Measurements from ENCODE around the gene ADARB2.

The ADARB2 gene

GRCh38 chr10:1166828-1167275 lies 570.5 kb downstream of the ADARB2 start:
- TF ChIP-seq REST (IDR thresholded peaks at IDR 0.05; ENCODE audit: low read depth) (no peak), ZBTB7A (IDR thresholded peaks at IDR 0.05; ENCODE audit: low read depth) (no peak)

GRCh38 chr10:1166101-1166827 lies 571.1 kb downstream of the ADARB2 start:
- no peak for TF ChIP-seq EP300 (IDR thresholded peaks at IDR 0.05; ENCODE audit: borderline replicate concordance)
- no peak for TF ChIP-seq USF1 (IDR thresholded peaks at IDR 0.05)
- no peak for TF ChIP-seq TEAD4 (IDR thresholded peaks at IDR 0.05)
- no peak for TF ChIP-seq MAX (IDR thresholded peaks at IDR 0.05)
- no peak for TF ChIP-seq CREB1 (IDR thresholded peaks at IDR 0.05; ENCODE audit: low read depth)
- no peak for TF ChIP-seq CEBPB (IDR thresholded peaks at IDR 0.05)

- TF ChIP-seq CEBPB (IDR thresholded peaks at IDR 0.05) (no peak), EP300 (IDR thresholded peaks at IDR 0.05; ENCODE audit: borderline replicate concordance) (no peak), YY1 (IDR thresholded peaks at IDR 0.05; ENCODE audit: low read depth) (no peak), FOXM1 (IDR thresholded peaks at IDR 0.05; ENCODE audit: borderline replicate concordance, low read depth) (no peak), NFIC (IDR thresholded peaks at IDR 0.05) (no peak), TCF12 (IDR thresholded peaks at IDR 0.05; ENCODE audit: low read depth) (no peak), CREB1 (IDR thresholded peaks at IDR 0.05; ENCODE audit: low read depth) (no peak), ZBTB7A (IDR thresholded peaks at IDR 0.05; ENCODE audit: low read depth) (no peak), MAX (IDR thresholded peaks at IDR 0.05) (no peak), TEAD4 (IDR thresholded peaks at IDR 0.05) (no peak), TAF1 (IDR thresholded peaks at IDR 0.05; ENCODE audit: low read depth) (no peak), RAD21 (IDR thresholded peaks at IDR 0.05; ENCODE audit: low read depth) (no peak), USF1 (IDR thresholded peaks at IDR 0.05) (no peak), EGR1 (IDR thresholded peaks at IDR 0.05) (no peak), REST (IDR thresholded peaks at IDR 0.05; ENCODE audit: low read depth) (no peak)
Observed at GRCh38 chr10:1163831-1164230, 573.5 kb downstream of the ADARB2 start.

GRCh38 chr10:1163204-1163660 lies 574.1 kb downstream of the ADARB2 start:
- no peak for TF ChIP-seq ZBTB7A (IDR thresholded peaks at IDR 0.05; ENCODE audit: low read depth)
- TF ChIP-seq CREB1 (IDR thresholded peaks at IDR 0.05; ENCODE audit: low read depth): no peak

- no peak for TF ChIP-seq EP300 (IDR thresholded peaks at IDR 0.05; ENCODE audit: borderline replicate concordance)
- TF ChIP-seq TEAD4 (IDR thresholded peaks at IDR 0.05): no peak
- no peak for TF ChIP-seq EGR1 (IDR thresholded peaks at IDR 0.05)
- TF ChIP-seq TAF1 (IDR thresholded peaks at IDR 0.05; ENCODE audit: low read depth): no peak
- no peak for TF ChIP-seq CREB1 (IDR thresholded peaks at IDR 0.05; ENCODE audit: low read depth)
- TF ChIP-seq REST (IDR thresholded peaks at IDR 0.05; ENCODE audit: low read depth): no peak
- TF ChIP-seq TCF12 (IDR thresholded peaks at IDR 0.05; ENCODE audit: low read depth): no peak
- no peak for TF ChIP-seq NFIC (IDR thresholded peaks at IDR 0.05)
- no peak for TF ChIP-seq MAX (IDR thresholded peaks at IDR 0.05)
- TF ChIP-seq ZBTB7A (IDR thresholded peaks at IDR 0.05; ENCODE audit: low read depth): no peak
Observed at GRCh38 chr10:1162481-1163203, 574.7 kb downstream of the ADARB2 start.

All from Ishikawa (cell line).